GM21381 (cell line): ENCODE results near the gene MGRN1.
"Not testable (repeated sequence)": the region's sequence is repeated elsewhere in the genome, so short reads cannot be mapped to it uniquely, and the experiment has no call there.

Source experiments
- ATAC-seq: cut with Tn5 transposase; IDR thresholded peaks from one replicate; pipeline ENCODE4 v1.9.1; 2021; ENCODE audit warnings: mild to moderate bottlenecking, moderate library complexity; ENCODE audit not compliant: unreplicated experiment

MGRN1 gene

GRCh38 chr16:4649744-4650442, 25.3 kb downstream of the MGRN1 start:
- no peak for ATAC-seq

- not testable (repeated sequence) for ATAC-seq
Observed at GRCh38 chr16:4650443-4651074, 25.9 kb downstream of the MGRN1 start.

GRCh38 chr16:4651827-4652226, 27.2 kb downstream of the MGRN1 start:
- ATAC-seq = no peak

- ATAC-seq = no peak
Observed at GRCh38 chr16:4652561-4652960, 27.9 kb downstream of the MGRN1 start.

- ATAC-seq = no peak
Observed at GRCh38 chr16:4654011-4654963, 29.7 kb downstream of the MGRN1 start.

GRCh38 chr16:4654964-4655590, 30.5 kb downstream of the MGRN1 start:
- ATAC-seq = no peak

GRCh38 chr16:4655801-4656200, 31.2 kb downstream of the MGRN1 start:
- no peak for ATAC-seq

GRCh38 chr16:4656221-4656620, 31.6 kb downstream of the MGRN1 start:
- no peak for ATAC-seq

- no peak for ATAC-seq
Observed at GRCh38 chr16:4656695-4657686, 32.4 kb downstream of the MGRN1 start.

- ATAC-seq = no peak
Observed at GRCh38 chr16:4659363-4660353, 35.0 kb downstream of the MGRN1 start.

- no peak for ATAC-seq
Observed at GRCh38 chr16:4660454-4661007, 35.9 kb downstream of the MGRN1 start.

GRCh38 chr16:4661661-4662060, 37.0 kb downstream of the MGRN1 start:
- ATAC-seq = no peak

- no peak for ATAC-seq
Observed at GRCh38 chr16:4663465-4663776, 38.8 kb downstream of the MGRN1 start.

GRCh38 chr16:4663777-4664465, 39.3 kb downstream of the MGRN1 start:
- no peak for ATAC-seq

GRCh38 chr16:4664538-4665418, 40.2 kb downstream of the MGRN1 start:
- no peak for ATAC-seq

- ATAC-seq = no peak
Observed at GRCh38 chr16:4666537-4667202, 42.0 kb downstream of the MGRN1 start.
